Measurements from ENCODE around the gene DUSP11. TPM values are rescaled to one million over a fixed set of nuclear protein-coding genes. Genes with fewer than 3 reads are reported as not detected.

The DUSP11 gene
- total RNA-seq, 2 experiments from 2014 or later, result 25.0 to 40.9 TPM

- BruUV-seq (replicated peaks), result no TSS peak
- H3K36me3 ChIP-seq (ENCODE audit: insufficient read depth, low read length), result no peaks in the 10 kb centered on the region
- H3K4me1 ChIP-seq (ENCODE audit: insufficient read depth, low read length, poor library complexity, severe bottlenecking), result no peaks in the 10 kb centered on the region
- peak overlapping the region; percentile 7; the same call in 1 of the 2 replicates for H2AFZ ChIP-seq (ENCODE audit: low read length)
- no peak overlapping the region for H3K27ac ChIP-seq (ENCODE audit: low read depth, low read length, poor library complexity, severe bottlenecking)
- ChIA-PET CTCF (ENCODE audit: unreplicated experiment) (no interaction called here), POLR2A (no interaction called here)
- H3K79me2 ChIP-seq (ENCODE audit: insufficient read depth, low read depth, low read length), result no peaks in the 10 kb centered on the region
- no peaks in the 10 kb centered on the region for H3K9me3 ChIP-seq (ENCODE audit: low read length)
- TF ChIP-seq EZH2phosphoT487 (IDR thresholded peaks at IDR 0.05; ENCODE audit: borderline replicate concordance, low read depth, low read length) (no peak), CTCF (conservative IDR thresholded peaks at IDR 0.05; ENCODE audit: low read length) (no peak)
- H4K20me1 ChIP-seq (ENCODE audit: insufficient read depth, low read length), result no peaks in the 10 kb centered on the region
- DNase-seq (ENCODE audit: low spot score), result no peak
- no peaks in the 10 kb centered on the region for H3K9me2 ChIP-seq (ENCODE audit: insufficient read depth, low read length)
- no peak overlapping the region for H3K4me2 ChIP-seq (ENCODE audit: low read length)
- intact Hi-C loops (cut with micrococcal nuclease; ENCODE audit: unreplicated experiment), result no loop called here
- H3K4me3 ChIP-seq (ENCODE audit: low read depth, low read length, poor library complexity, severe bottlenecking), result no peak overlapping the region
Measured at GRCh38 chr2:73717251-73717606, 62.7 kb downstream of the DUSP11 start.

GRCh38 chr2:73716543-73717250, 63.2 kb downstream of the DUSP11 start:
- Histone ChIP-seq H3K4me1 (ENCODE audit: insufficient read depth, low read length, poor library complexity, severe bottlenecking) (no peaks in the 10 kb centered on the region), H3K9me3 (ENCODE audit: low read length) (no peaks in the 10 kb centered on the region), H3K79me2 (ENCODE audit: insufficient read depth, low read depth, low read length) (no peaks in the 10 kb centered on the region), H3K4me3 (ENCODE audit: low read depth, low read length, poor library complexity, severe bottlenecking) (no peak overlapping the region), H4K20me1 (ENCODE audit: insufficient read depth, low read length) (no peaks in the 10 kb centered on the region), H3K9me2 (ENCODE audit: insufficient read depth, low read length) (no peaks in the 10 kb centered on the region), H2AFZ (ENCODE audit: low read length) (peak overlapping the region; percentile 7; the same call in 1 of the 2 replicates), H3K4me2 (ENCODE audit: low read length) (no peak overlapping the region), H3K27ac (ENCODE audit: low read depth, low read length, poor library complexity, severe bottlenecking) (no peak overlapping the region), H3K36me3 (ENCODE audit: insufficient read depth, low read length) (no peaks in the 10 kb centered on the region)
- POLR2A ChIA-PET, result no interaction called here
- TF ChIP-seq EZH2phosphoT487 (IDR thresholded peaks at IDR 0.05; ENCODE audit: borderline replicate concordance, low read depth, low read length), result no peak
- TF ChIP-seq CTCF (conservative IDR thresholded peaks at IDR 0.05; ENCODE audit: low read length), result no peak
- no TSS peak for BruUV-seq (replicated peaks)
- DNase-seq (ENCODE audit: low spot score), result no peak
- CTCF ChIA-PET (ENCODE audit: unreplicated experiment), result no interaction called here
- intact Hi-C loops (cut with micrococcal nuclease; ENCODE audit: unreplicated experiment), result no loop called here

- no peak for DNase-seq (ENCODE audit: low spot score)
- no peak overlapping the region for H3K4me2 ChIP-seq (ENCODE audit: low read length)
- H3K36me3 ChIP-seq (ENCODE audit: insufficient read depth, low read length), result no peaks in the 10 kb centered on the region
- intact Hi-C loops (cut with micrococcal nuclease; ENCODE audit: unreplicated experiment), result no loop called here
- ChIA-PET POLR2A (no interaction called here), CTCF (ENCODE audit: unreplicated experiment) (no interaction called here)
- BruUV-seq (replicated peaks), result no TSS peak
- no peaks in the 10 kb centered on the region for H3K79me2 ChIP-seq (ENCODE audit: insufficient read depth, low read depth, low read length)
- no peak for TF ChIP-seq EZH2phosphoT487 (IDR thresholded peaks at IDR 0.05; ENCODE audit: borderline replicate concordance, low read depth, low read length)
- TF ChIP-seq CTCF (conservative IDR thresholded peaks at IDR 0.05; ENCODE audit: low read length), result no peak
- H3K9me3 ChIP-seq (ENCODE audit: low read length), result no peaks in the 10 kb centered on the region
- H3K4me3 ChIP-seq (ENCODE audit: low read depth, low read length, poor library complexity, severe bottlenecking), result no peak overlapping the region
- no peaks in the 10 kb centered on the region for H3K4me1 ChIP-seq (ENCODE audit: insufficient read depth, low read length, poor library complexity, severe bottlenecking)
- H3K27ac ChIP-seq (ENCODE audit: low read depth, low read length, poor library complexity, severe bottlenecking), result no peak overlapping the region
- H3K9me2 ChIP-seq (ENCODE audit: insufficient read depth, low read length), result no peaks in the 10 kb centered on the region
- no peaks in the 10 kb centered on the region for H4K20me1 ChIP-seq (ENCODE audit: insufficient read depth, low read length)
- H2AFZ ChIP-seq (ENCODE audit: low read length), result no peak overlapping the region
Measured at GRCh38 chr2:73714091-73714490, 65.8 kb downstream of the DUSP11 start.

All from OCI-LY7 (cell line).